IMR-90 (cell line): ENCODE results near the gene ATP1A2.

Experiments used
- CEBPB ChIP-seq: IDR thresholded peaks from 2 replicates; pipeline ENCODE4 v1.6.1; 2012; ENCODE audit warnings: low read depth, low read length, improper control_type of control experiment
- CHD1 ChIP-seq: IDR thresholded peaks from 2 replicates; pipeline ENCODE4 v1.6.1; 2012; ENCODE audit warnings: low read depth, low read length, improper control_type of control experiment
- FOS ChIP-seq: fragments of 150-350 bp; IDR thresholded peaks from 2 replicates; pipeline ENCODE4 v1.6.1; 2016; ENCODE audit warnings: low read depth, low read length
- MAFK ChIP-seq: IDR thresholded peaks from 2 replicates; pipeline ENCODE4 v1.6.1; 2012; ENCODE audit warnings: low read depth, low read length, improper control_type of control experiment
- MAZ ChIP-seq: IDR thresholded peaks from 2 replicates; pipeline ENCODE4 v1.6.1; 2012; ENCODE audit warnings: low read depth, mild to moderate bottlenecking, low read length, improper control_type of control experiment, moderate library complexity, borderline replicate concordance
- MXI1 ChIP-seq: IDR thresholded peaks from 2 replicates; pipeline ENCODE4 v1.6.1; 2012; ENCODE audit warnings: low read depth, mild to moderate bottlenecking, low read length, moderate library complexity, borderline replicate concordance
- NFE2L2 ChIP-seq: fragments of 150-350 bp; IDR thresholded peaks from 2 replicates; pipeline ENCODE4 v1.6.1; 2016; ENCODE audit warnings: low read depth, mild to moderate bottlenecking, low read length
- POLR2A ChIP-seq: IDR thresholded peaks from 2 replicates; pipeline ENCODE4 v1.6.1; 2012; ENCODE audit warnings: mild to moderate bottlenecking, low read depth, low read length
- RAD21 ChIP-seq: IDR thresholded peaks from 2 replicates; pipeline ENCODE4 v1.6.1; 2012; ENCODE audit warnings: low read length, improper control_type of control experiment
- RCOR1 ChIP-seq: IDR thresholded peaks from 2 replicates; pipeline ENCODE4 v1.6.1; 2012; ENCODE audit warnings: mild to moderate bottlenecking, low read length, improper control_type of control experiment; ENCODE audit not compliant: insufficient replicate concordance
- RFX5 ChIP-seq: IDR thresholded peaks from 2 replicates; pipeline ENCODE4 v1.8.0; 2012; ENCODE audit warnings: low read depth, mild to moderate bottlenecking, low read length, moderate library complexity
- SMC3 ChIP-seq: fragments of 150-350 bp; IDR thresholded peaks from 2 replicates; pipeline ENCODE4 v1.6.1; 2016; ENCODE audit warnings: low read depth, mild to moderate bottlenecking, antibody characterized with exemption, low read length, moderate library complexity
- TF ChIP-seq, protein P1 (sequence below): conservative IDR thresholded peaks from 2 replicates; pipeline ENCODE4 v1.5.1; 2012; ENCODE audit warnings: mild to moderate bottlenecking, low read depth, low read length, improper control_type of control experiment
- TF ChIP-seq, protein P2 (sequence below): fragments of 150-350 bp; IDR thresholded peaks from 2 replicates; pipeline ENCODE4 v1.6.1; 2017; ENCODE audit warnings: mild to moderate bottlenecking, antibody characterized with exemption, low read length, low read depth

- TF ChIP-seq, protein P1, sequence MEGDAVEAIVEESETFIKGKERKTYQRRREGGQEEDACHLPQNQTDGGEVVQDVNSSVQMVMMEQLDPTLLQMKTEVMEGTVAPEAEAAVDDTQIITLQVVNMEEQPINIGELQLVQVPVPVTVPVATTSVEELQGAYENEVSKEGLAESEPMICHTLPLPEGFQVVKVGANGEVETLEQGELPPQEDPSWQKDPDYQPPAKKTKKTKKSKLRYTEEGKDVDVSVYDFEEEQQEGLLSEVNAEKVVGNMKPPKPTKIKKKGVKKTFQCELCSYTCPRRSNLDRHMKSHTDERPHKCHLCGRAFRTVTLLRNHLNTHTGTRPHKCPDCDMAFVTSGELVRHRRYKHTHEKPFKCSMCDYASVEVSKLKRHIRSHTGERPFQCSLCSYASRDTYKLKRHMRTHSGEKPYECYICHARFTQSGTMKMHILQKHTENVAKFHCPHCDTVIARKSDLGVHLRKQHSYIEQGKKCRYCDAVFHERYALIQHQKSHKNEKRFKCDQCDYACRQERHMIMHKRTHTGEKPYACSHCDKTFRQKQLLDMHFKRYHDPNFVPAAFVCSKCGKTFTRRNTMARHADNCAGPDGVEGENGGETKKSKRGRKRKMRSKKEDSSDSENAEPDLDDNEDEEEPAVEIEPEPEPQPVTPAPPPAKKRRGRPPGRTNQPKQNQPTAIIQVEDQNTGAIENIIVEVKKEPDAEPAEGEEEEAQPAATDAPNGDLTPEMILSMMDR, result no peak
- TF ChIP-seq POLR2A (no peak), MXI1 (no peak), CHD1 (no peak), SMC3 (no peak), RAD21 (no peak), FOS (no peak), RCOR1 (no peak), CEBPB (no peak), MAFK (no peak), MAZ (no peak), RFX5 (no peak), NFE2L2 (no peak)
- TF ChIP-seq, protein P2, sequence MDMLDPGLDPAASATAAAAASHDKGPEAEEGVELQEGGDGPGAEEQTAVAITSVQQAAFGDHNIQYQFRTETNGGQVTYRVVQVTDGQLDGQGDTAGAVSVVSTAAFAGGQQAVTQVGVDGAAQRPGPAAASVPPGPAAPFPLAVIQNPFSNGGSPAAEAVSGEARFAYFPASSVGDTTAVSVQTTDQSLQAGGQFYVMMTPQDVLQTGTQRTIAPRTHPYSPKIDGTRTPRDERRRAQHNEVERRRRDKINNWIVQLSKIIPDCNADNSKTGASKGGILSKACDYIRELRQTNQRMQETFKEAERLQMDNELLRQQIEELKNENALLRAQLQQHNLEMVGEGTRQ, result no peak
Observed at GRCh38 chr1:160129046-160129445, 13.5 kb downstream of the ATP1A2 start.
